Measurements from ENCODE around the gene CCDC77. TPM values are rescaled to one million over a fixed set of nuclear protein-coding genes. Genes with fewer than 3 reads are reported as not detected.

The CCDC77 gene
- total and polyA plus RNA-seq, 2 experiments from 2014 or later: 24.7 to 26.7 TPM

DNA sequence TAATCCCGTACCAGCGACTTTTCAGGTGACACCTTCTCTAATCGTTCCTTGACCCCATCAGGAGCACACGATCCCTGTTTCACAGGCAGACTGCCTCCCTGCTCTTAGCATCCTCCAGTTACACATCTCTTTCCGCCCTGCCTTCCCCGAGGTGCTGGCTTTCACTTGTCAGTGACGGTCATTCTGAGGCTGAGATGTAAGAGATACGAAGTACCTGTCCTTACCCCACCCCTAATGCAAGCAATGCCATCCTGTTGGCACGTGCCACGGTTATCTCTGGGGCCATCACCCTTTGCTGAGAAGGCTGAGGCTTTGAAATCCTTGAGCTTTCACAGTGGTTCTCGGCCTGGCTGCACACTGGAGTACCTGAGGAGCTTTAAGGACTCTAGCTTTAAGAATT is 82.7 kb downstream of the CCDC77 start:
- Histone ChIP-seq H3K4me3 (no peak overlapping the region), H3K9me2 (ENCODE audit: insufficient read depth) (no peaks in the 10 kb centered on the region), H3K4me1 (ENCODE audit: insufficient read depth) (no peaks in the 10 kb centered on the region), H3F3A (replicated peaks; ENCODE audit: low read depth) (no peaks in the 10 kb centered on the region), H4K20me1 (replicated peaks; ENCODE audit: insufficient read depth) (peaks cover 7% of the 10 kb centered on the region; the same call in 1 of the 2 replicates), H3K27ac (ENCODE audit: low read depth) (no peak overlapping the region), H2AFZ (no peak overlapping the region), H3K36me3 (ENCODE audit: insufficient read depth) (no peaks in the 10 kb centered on the region), H3K27me3 (ENCODE audit: insufficient read depth) (no peaks in the 10 kb centered on the region), H3K4me2 (no peak overlapping the region), H3K79me2 (replicated peaks; ENCODE audit: insufficient read depth) (no peaks in the 10 kb centered on the region)
- Mint-ChIP-seq H3K9me3 (peaks cover 18% of the 10 kb centered on the region; the same call in 2 of the 3 replicates), H3K27me3 (ENCODE audit: insufficient read depth, low read depth, poor library complexity) (peaks cover 3% of the 10 kb centered on the region), H3K27ac (no peak overlapping the region), H3K4me1 (no peaks in the 10 kb centered on the region), H3K4me3 (no peak overlapping the region), H3K36me3 (ENCODE audit: low read depth) (no peaks in the 10 kb centered on the region; the same call in 2 of the 3 replicates)
- TF ChIP-seq EZH2phosphoT487 (IDR thresholded peaks at IDR 0.05; ENCODE audit: unreplicated experiment) (no peak), JUNB (IDR thresholded peaks at IDR 0.05; ENCODE audit: unreplicated experiment) (no peak), ZNF114 (CRISPR knock-in tag; IDR thresholded peaks at IDR 0.05) (no peak)
- TF ChIP-seq, protein P1, sequence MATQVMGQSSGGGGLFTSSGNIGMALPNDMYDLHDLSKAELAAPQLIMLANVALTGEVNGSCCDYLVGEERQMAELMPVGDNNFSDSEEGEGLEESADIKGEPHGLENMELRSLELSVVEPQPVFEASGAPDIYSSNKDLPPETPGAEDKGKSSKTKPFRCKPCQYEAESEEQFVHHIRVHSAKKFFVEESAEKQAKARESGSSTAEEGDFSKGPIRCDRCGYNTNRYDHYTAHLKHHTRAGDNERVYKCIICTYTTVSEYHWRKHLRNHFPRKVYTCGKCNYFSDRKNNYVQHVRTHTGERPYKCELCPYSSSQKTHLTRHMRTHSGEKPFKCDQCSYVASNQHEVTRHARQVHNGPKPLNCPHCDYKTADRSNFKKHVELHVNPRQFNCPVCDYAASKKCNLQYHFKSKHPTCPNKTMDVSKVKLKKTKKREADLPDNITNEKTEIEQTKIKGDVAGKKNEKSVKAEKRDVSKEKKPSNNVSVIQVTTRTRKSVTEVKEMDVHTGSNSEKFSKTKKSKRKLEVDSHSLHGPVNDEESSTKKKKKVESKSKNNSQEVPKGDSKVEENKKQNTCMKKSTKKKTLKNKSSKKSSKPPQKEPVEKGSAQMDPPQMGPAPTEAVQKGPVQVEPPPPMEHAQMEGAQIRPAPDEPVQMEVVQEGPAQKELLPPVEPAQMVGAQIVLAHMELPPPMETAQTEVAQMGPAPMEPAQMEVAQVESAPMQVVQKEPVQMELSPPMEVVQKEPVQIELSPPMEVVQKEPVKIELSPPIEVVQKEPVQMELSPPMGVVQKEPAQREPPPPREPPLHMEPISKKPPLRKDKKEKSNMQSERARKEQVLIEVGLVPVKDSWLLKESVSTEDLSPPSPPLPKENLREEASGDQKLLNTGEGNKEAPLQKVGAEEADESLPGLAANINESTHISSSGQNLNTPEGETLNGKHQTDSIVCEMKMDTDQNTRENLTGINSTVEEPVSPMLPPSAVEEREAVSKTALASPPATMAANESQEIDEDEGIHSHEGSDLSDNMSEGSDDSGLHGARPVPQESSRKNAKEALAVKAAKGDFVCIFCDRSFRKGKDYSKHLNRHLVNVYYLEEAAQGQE (IDR thresholded peaks at IDR 0.05; ENCODE audit: unreplicated experiment): no peak
- DNase-seq (ENCODE audit: low spot score): no peak
- no peak for ATAC-seq

DNA sequence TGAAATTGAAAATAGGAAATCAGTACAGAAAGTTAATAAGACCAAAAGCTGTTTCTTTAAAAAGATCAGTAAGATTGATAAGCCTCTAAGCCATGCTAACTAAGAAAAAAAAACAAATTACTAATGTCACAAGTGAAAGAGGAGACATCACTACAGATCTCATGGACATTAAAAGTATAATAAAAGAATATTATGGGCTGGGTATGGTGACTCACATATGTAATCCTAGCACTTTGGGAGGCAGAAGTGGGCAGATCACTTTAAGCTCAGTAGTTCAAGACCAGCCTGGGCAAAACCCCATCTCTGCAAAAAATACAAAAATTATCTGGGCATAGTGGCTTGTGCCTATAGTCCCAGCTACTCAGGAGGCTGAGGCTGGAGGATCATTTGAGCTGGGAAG is 88.8 kb downstream of the CCDC77 start:
- H3K27me3 ChIP-seq (ENCODE audit: insufficient read depth): no peaks in the 10 kb centered on the region
- H3F3A ChIP-seq (replicated peaks; ENCODE audit: low read depth): no peaks in the 10 kb centered on the region
- Mint-ChIP-seq H3K4me3 (no peak overlapping the region), H3K36me3 (ENCODE audit: low read depth) (0 out of 3 replicates have a peak, but pooled peaks cover 8% of the 10 kb centered on the region), H3K27ac (no peak overlapping the region), H3K9me3 (peaks cover 47% of the 10 kb centered on the region), H3K27me3 (ENCODE audit: insufficient read depth, low read depth, poor library complexity) (peaks cover 2% of the 10 kb centered on the region), H3K4me1 (peaks cover 6% of the 10 kb centered on the region; the same call in 2 of the 3 replicates)
- H3K27ac ChIP-seq (ENCODE audit: low read depth): no peak overlapping the region
- no peaks in the 10 kb centered on the region; the same call in 1 of the 2 replicates for H4K20me1 ChIP-seq (replicated peaks; ENCODE audit: insufficient read depth)
- H3K79me2 ChIP-seq (replicated peaks; ENCODE audit: insufficient read depth): no peaks in the 10 kb centered on the region
- H3K4me3 ChIP-seq: no peak overlapping the region
- H3K9me2 ChIP-seq (ENCODE audit: insufficient read depth): no peaks in the 10 kb centered on the region
- 0 out of 2 replicates have a peak, but pooled peaks cover 6% of the 10 kb centered on the region for H3K4me1 ChIP-seq (ENCODE audit: insufficient read depth)
- DNase-seq (ENCODE audit: low spot score) (no peak), ATAC-seq (no peak)
- TF ChIP-seq STAT1 (IDR thresholded peaks at IDR 0.05; ENCODE audit: unreplicated experiment) (no peak), NANOG (IDR thresholded peaks at IDR 0.05; ENCODE audit: borderline replicate concordance) (no peak), ZNF114 (CRISPR knock-in tag; IDR thresholded peaks at IDR 0.05) (no peak), ZNF331 (CRISPR knock-in tag; IDR thresholded peaks at IDR 0.05; ENCODE audit: low read depth) (no peak)
- TF ChIP-seq, protein P1 (IDR thresholded peaks at IDR 0.05; ENCODE audit: unreplicated experiment): no peak
- TF ChIP-seq, protein P2, sequence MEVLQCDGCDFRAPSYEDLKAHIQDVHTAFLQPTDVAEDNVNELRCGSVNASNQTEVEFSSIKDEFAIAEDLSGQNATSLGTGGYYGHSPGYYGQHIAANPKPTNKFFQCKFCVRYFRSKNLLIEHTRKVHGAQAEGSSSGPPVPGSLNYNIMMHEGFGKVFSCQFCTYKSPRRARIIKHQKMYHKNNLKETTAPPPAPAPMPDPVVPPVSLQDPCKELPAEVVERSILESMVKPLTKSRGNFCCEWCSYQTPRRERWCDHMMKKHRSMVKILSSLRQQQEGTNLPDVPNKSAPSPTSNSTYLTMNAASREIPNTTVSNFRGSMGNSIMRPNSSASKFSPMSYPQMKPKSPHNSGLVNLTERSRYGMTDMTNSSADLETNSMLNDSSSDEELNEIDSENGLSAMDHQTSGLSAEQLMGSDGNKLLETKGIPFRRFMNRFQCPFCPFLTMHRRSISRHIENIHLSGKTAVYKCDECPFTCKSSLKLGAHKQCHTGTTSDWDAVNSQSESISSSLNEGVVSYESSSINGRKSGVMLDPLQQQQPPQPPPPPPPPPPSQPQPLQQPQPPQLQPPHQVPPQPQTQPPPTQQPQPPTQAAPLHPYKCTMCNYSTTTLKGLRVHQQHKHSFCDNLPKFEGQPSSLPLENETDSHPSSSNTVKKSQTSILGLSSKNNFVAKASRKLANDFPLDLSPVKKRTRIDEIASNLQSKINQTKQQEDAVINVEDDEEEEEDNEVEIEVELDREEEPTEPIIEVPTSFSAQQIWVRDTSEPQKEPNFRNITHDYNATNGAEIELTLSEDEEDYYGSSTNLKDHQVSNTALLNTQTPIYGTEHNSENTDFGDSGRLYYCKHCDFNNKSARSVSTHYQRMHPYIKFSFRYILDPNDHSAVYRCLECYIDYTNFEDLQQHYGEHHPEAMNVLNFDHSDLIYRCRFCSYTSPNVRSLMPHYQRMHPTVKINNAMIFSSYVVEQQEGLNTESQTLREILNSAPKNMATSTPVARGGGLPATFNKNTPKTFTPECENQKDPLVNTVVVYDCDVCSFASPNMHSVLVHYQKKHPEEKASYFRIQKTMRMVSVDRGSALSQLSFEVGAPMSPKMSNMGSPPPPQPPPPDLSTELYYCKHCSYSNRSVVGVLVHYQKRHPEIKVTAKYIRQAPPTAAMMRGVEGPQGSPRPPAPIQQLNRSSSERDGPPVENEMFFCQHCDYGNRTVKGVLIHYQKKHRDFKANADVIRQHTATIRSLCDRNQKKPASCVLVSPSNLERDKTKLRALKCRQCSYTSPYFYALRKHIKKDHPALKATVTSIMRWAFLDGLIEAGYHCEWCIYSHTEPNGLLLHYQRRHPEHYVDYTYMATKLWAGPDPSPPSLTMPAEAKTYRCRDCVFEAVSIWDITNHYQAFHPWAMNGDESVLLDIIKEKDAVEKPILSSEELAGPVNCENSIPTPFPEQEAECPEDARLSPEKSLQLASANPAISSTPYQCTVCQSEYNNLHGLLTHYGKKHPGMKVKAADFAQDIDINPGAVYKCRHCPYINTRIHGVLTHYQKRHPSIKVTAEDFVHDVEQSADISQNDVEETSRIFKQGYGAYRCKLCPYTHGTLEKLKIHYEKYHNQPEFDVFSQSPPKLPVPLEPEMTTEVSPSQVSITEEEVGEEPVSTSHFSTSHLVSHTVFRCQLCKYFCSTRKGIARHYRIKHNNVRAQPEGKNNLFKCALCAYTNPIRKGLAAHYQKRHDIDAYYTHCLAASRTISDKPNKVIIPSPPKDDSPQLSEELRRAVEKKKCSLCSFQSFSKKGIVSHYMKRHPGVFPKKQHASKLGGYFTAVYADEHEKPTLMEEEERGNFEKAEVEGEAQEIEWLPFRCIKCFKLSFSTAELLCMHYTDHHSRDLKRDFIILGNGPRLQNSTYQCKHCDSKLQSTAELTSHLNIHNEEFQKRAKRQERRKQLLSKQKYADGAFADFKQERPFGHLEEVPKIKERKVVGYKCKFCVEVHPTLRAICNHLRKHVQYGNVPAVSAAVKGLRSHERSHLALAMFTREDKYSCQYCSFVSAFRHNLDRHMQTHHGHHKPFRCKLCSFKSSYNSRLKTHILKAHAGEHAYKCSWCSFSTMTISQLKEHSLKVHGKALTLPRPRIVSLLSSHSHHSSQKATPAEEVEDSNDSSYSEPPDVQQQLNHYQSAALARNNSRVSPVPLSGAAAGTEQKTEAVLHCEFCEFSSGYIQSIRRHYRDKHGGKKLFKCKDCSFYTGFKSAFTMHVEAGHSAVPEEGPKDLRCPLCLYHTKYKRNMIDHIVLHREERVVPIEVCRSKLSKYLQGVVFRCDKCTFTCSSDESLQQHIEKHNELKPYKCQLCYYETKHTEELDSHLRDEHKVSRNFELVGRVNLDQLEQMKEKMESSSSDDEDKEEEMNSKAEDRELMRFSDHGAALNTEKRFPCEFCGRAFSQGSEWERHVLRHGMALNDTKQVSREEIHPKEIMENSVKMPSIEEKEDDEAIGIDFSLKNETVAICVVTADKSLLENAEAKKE (CRISPR knock-in tag; IDR thresholded peaks at IDR 0.05): no peak
- no peaks in the 10 kb centered on the region for H3K36me3 ChIP-seq (ENCODE audit: insufficient read depth)
- no peak overlapping the region for H2AFZ ChIP-seq
- no peak overlapping the region for H3K4me2 ChIP-seq

All from GM23338 (cell line).